ENCODE data around the gene CNTNAP2. TPM values are rescaled to one million over a fixed set of nuclear protein-coding genes. Genes with fewer than 3 reads are reported as not detected.

CNTNAP2 gene
- polyA plus RNA-seq, 5 donors, result 30.4 to 44.2 (median 39.8) TPM

DNA sequence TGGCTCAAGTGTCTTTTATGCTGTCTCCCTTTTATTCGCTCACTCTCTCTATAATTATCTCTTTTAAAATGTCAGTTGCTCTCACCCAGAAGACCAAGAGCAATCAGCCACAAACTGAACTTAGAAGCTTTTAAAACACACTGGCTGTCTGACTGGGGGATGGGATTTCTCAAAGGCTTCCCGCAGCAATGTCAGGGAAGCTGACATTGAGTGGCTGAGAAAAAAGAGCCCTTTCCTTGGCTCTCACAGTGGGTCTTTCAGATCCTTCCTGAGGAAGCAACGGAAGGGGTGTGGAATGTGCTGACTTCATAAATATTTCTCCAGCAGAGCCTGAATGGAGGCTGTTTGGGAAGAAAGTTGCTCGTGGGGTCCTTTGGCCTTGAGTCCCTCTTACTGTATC lies 2028.2 kb downstream of the CNTNAP2 start:
- no peak for DNase-seq

DNA sequence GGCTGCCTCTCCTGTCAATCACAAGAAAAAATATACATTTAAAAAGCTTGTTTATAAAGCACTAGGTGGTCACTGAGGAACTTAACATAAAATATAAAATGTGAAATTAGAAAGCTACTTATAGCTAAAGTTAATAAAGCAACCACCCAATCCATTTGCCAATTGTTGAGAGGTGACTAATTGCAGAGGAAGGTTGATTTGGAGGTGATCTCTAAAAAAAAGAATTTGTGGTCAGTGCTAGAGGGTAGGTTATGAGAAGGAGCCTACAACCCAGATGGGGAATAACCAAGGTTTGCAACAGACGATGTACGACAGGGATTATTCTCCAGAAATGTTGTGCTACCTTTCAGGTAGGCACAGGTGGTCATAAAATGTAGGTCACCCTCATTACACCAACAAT lies 2029.7 kb downstream of the CNTNAP2 start:
- no peak for DNase-seq

DNA sequence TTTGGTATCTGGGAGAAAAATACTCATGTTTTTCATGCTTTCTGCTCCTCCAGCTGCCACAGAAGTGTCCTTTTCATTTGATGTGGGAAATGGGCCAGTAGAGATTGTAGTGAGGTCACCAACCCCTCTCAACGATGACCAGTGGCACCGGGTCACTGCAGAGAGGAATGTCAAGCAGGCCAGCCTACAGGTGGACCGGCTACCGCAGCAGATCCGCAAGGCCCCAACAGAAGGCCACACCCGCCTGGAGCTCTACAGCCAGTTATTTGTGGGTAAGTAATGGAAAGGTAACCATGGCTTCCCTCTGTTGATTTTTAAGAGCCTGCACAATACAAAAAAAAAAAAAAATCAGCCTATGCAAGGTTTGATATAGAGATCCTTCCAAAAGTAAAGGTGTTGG lies 2030.8 kb downstream of the CNTNAP2 start:
- DNase-seq, result no peak

DNA sequence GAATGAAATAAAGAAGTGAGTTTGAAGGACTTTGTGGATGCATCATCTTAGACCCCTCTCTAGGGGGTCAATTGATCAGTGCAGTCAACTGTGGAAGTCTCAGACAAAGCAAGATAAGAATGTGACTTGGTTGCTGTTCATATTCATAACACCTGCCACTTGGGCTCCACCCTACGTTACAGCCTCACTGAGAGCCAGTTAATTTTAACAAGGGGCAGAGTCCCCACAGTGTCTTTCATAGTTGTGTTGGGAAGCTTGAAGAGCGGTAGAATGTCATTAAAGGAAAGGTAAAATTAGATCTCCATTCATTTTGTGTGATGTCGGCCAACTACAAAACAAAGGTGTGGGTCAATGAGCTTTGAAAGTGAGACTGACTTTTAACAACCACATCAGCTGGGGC lies 2031.9 kb downstream of the CNTNAP2 start:
- DNase-seq, result no peak

DNA sequence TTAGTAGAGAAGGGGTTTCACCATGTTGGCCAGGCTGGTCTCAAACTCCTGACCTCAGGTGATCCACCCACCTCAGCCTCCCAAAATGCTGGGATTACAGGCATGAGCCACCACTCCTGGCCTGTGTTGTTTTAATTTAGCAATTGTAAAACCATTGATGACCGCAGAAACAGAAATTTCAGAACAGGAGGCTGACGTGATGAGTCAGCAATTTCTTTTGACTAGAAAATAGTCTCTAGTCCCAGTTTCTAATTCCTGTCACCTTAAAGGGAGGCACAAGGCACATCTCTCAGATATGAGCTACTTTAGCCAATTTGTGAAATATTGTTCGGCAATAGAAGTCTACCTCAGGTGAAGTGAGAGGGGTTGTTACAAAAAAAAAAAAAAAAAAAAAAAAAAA lies 2033.1 kb downstream of the CNTNAP2 start:
- no peak for DNase-seq

DNA sequence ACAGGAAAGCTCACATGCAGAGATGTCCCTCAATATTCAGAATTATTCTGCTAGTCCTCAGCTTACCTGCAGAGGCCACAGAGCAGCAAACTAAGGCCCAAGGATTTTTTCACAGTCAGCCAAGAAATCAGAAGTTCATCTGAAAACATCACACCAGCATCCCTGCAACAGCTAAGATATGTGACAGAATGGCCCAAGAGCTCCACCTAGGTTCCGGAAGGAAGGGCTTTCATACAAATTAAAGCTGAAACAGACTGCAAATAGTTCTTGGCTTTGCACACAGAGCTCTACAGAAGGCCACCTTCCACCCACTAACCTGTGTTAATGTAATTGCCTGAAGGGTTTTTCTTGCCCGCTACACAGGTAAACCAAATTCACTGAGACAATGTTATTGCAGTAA lies 2035.2 kb downstream of the CNTNAP2 start:
- DNase-seq, result no peak

DNA sequence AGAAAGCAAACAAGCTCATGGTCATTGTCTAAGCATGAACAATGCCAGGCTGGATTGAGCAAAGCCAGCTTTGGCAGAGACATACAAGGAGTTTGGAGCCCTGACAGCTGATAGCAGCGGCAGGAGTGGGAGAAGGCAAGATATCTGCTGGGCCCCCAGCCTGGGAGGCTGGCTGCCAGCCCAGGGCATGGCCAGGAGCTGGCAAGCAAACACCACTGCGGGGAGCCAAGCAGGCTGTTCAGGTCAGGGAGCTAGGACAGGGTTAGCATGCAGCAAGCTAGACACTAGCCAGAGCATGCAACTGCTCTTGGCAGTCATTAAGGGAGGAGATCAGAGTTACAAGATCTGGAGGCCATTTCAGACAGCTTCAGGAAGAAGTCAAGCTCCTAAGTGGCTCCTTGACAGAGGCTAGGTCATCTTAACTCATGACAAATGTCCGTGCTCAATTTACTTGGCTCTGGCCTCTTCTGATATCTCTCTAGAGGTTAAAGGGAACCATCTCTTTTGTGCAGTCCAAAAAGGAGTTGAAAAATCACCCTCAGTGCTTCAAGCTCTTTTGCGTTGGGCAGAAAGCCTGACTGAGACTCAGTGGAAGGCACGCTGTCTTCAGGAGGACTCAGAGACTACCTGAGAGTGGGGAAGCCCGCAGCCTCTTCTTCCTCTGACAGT lies 2037.1 kb downstream of the CNTNAP2 start:
- DNase-seq, result peak; percentile 55 to 57

DNA sequence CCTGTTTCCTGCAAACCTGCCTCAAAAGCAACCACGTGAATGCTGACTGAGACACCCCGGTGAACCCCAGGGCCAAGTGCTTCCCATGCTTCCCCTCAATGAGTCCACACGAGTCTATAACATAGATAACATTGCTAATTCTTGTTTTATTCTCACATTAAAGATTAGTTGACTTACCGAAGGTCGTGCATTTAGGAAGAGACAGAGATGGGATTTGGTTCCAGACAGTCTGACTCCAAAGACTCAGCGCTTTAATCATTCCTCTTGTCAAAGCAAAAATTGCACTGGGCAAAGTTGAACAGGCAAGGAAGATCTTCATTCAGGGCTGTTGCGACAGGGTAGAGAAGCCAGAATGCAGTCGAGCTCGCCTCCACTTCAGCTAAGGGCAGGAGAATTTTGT lies 2038.4 kb downstream of the CNTNAP2 start:
- no peak for DNase-seq

DNA sequence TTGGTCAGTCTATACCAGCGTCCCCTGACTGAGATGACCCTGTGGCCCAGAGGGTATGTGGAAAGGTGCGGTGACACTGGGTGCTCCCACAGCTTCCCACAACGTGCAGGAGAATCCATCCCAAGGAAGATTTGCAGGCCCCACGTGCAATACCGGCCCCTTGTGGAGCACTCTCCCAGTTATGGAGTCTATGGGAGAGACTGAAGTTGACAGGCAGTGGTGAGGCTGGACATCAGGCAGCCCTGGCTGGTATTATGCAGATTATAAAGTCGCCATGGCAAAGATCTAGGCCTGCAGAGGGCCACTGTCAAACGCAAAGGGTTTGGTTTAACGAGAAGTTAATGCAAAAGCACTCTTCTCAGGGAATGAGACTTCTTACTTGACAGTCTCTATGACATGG lies 2039.2 kb downstream of the CNTNAP2 start:
- no peak for DNase-seq

DNA sequence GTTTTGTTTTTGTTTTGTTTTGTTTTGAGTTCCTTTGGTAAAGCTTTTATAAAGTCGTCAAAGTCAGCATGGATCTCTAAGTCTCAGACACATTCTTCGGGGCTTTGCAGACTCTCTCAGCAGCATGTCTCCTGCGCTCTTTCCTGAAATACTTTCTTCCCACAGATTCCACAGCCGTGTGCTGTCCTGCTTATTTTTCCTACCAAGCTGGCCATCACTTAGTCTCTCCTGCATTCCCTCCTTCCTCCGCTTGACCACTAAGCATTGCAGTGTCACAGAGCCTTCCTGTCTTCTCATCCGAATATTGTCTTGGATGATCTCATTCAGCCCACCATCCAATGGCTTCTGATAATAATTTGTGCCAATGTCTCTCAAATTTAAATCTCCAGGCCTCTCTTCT lies 2039.6 kb downstream of the CNTNAP2 start:
- no peak for DNase-seq

DNA sequence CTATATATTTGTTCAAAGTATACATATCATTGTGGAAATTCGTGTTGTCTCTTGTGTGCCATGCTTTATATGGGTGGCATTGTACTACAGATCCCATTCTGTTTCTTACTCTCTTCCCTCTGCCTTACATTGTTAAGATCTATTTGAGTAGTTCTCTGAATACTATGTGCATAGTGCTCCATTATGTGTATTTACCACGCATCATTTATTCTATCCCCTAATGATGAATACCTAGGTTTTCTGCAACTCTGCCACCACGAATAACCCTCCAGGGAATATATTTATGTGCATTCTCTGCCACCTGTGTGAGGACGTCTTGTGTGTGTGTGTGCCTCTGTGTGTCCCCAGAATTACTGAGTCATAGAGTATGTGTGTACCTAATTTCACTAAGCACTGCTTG lies 2042.7 kb downstream of the CNTNAP2 start:
- no peak for DNase-seq

DNA sequence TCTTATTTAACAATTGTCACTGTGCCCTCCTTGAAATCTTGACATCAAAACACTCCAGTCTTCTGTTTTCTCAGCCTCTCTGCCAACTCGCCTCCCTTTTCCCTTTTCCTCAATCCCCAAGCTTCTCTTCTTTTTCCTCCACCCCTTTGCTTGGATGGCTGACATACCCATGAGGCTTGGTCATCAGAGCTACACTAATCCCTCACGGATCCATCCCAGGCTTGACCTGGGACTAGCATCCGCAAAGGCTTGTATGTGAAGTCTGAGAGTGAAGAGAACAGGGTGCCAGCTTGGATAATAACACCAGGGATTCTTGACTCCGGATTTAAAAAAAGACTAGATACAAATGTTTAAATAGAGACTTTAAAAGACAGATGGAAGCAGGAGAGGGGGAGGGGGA lies 2045.2 kb downstream of the CNTNAP2 start:
- DNase-seq, result no peak

DNA sequence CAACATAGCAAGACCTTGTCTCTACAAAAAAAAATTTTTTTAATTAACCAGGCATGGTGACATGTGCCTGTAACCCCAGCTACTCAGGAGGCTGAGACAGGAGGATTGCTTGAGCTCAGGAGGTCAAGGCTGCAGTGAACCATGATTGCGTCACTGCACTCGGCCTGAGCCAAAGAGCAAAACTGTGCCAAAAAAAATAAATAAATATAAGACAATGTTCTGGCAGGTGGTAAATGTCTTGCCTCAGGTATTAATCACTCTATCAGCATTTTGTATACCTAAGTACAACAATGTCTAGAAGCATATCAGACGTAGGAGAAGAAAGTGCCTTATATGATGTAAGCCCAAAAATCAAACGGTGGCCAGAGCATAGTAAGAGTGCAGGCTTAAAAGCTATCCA lies 2046.2 kb downstream of the CNTNAP2 start:
- no peak for DNase-seq

DNA sequence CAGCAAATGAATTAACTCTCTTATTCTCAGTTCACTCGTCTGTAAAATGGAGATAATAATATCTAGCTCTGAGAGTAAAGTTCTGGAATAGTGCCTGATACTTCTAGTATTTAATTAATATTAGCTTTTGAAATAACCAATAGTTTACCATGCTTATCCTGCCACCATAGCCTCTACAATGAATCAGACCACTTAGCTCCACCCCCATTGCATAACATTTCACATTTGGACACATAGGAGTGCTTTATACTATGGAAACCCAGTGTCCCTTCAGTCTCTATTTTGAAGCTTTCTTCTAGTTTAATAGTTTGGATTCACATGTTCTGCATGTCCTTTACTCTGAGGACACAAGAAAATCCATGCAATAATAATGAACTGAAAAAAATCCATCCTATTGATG lies 2046.6 kb downstream of the CNTNAP2 start:
- no peak for DNase-seq

DNA sequence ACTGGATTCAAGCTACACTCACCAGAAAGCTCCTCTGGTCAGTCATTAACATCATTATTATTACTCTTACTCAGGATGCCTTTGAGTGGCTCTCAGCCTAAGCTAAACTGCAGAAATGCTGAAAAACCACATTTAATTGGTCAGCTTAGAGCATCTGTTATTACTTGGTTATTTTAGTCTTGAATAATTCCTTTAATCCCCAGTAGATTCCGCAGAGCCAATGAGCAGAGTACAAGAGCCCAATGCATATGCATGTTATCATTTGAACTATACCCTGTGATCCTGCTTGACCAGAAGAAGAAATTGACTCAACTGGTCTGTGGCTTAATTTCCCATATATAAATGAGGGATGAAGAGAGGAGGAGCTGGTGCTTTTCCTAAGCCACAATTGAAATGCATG lies 2056.3 kb downstream of the CNTNAP2 start:
- DNase-seq, result no peak

DNA sequence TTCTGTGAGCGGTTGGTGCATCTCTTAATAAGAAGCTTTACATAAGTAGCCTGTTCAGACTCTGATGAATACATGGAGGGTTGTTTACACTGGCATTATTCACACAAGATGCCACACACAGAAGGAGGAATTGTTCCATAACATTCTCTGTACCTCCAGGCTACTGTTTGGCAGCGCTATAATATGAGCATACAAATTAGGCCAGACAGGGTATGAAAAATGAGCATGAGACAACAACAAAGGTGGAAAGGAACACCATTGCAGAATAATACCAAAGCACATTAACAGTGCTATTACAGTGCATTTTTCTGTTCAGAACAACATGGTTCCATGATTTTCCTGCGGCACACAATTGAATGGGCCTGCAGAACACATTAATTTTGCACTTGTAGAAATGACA lies 2056.8 kb downstream of the CNTNAP2 start:
- no peak for DNase-seq

DNA sequence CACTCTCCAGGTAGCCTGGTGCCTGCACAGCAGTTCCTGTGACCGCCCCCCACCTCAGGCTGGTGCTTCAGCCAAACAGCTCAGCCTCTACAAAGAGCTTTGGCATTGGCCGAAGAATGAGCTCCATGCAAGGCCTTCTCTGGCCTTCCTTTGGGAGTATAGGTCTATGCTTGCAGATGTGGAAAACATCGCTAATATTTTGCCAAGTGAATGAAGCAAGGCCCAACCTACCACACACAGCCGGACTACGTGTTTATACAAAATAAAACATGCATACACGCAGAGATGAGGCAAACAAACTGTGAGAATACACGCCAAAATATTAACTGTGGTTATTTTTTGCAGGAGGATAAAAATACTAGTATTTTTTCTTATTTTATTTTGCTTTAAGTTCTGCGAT lies 2057.8 kb downstream of the CNTNAP2 start:
- DNase-seq, result no peak

DNA sequence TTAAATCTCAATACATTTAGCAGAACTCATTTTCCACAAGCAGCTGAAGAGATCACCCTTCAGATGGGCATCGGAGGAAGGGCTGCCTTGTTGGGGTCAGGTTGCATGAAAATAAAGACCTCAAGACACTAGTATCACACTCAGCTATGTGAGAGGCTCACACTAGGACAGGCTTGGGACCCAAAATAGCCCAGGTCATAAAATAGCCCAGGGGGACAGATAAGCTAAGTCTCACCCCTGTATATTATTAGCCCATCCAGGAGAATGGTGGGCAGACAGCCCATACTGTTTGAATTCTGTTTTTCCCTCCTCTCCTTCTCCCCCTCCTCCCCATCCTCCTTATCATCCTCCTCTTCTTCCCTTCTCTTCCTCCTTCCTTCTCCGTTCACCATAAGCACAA lies 2058.9 kb downstream of the CNTNAP2 start:
- no peak for DNase-seq

DNA sequence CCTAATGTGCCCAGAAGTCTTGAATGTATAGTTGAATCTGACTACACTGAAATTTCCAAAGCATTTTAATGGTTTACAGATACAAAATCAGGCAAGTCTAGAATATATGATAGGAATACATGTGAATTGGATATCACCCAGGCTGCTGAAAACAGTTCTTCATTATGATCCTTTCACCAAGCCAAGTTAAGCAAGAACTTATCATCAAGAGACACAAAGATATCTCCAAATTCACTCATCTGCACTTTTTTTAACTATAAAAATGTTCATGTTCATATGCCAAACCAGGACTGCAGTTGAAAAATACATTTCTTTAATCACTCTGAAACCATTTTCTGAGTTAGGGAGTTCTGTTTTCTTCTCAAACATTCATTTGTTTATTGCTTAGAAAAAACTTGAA lies 2061.4 kb downstream of the CNTNAP2 start:
- no peak for DNase-seq

DNA sequence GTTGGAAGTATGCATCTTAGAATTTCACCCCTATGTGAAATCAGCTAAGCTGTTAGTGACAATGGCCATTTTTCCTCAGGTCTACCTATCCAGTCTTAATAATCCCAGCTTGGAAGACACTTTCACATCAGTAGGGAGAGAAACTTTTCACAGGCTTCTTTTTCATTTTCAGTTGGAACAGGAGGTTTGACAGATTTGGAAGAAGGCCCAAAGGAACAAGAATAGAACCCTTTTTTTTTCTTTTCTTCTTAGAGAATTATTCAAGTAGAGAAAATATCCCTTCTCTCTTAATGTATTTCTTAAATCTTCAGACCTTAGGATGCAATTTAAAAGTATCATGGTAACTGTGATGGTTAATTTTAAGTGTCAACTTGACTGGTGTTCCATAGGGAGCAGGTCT lies 2063.5 kb downstream of the CNTNAP2 start:
- DNase-seq, result no peak

DNA sequence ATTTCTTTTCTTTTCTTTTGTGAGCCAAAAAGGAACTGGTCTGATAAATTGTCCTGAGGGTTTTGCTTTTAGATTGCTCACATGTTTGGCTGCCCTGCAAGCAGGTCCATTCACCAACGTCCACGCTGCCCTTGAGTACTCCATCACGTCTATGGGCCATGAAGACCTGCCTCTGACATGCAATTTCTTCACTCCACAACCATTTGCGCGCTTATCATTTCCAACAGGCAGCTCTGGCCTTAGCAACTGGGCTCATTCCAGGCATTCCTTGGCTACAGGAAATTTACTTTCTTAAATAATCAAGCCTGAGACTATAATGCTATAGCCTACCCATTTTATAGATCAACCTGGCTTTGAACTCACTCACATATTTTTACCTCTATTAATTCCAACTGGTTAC lies 2065.7 kb downstream of the CNTNAP2 start:
- DNase-seq, result no peak

DNA sequence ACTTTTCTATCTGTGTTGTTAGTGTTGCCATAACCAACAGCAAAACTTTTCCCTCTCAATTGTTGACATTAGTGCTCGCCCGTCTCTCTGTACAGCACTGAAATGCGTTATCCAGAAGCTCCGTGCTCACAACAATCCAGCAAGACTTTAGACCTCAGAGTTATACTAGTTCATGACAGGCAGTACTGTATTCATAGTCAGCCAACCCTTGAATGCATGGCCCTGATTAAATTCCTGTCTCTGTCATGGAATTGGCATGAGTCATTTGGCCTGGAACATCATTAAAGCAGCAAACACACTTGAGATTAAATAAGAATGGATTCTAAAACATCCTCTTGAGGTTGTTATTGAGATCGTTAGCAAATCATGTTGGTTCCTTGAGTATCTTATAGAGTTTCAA lies 2068.4 kb downstream of the CNTNAP2 start:
- no peak for DNase-seq

DNA sequence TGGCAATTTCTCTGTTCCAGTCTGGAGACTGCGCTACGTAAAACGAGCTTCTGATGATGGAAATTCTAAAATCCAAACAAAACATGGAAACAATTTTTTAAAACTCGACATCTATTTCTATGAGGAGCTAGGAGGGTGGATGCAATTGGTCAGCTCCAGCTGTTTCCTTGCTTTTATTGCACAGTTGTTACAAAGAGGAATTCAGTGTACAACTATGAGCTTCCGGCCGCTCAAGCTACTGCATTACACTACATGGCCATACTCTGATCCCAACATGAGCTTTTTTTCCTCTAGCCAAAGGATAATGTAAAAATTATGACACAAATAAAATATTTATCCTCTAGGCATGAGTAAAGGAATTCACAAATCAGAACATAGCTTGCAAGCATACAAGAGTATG lies 2070.9 kb downstream of the CNTNAP2 start:
- DNase-seq, result no peak

DNA sequence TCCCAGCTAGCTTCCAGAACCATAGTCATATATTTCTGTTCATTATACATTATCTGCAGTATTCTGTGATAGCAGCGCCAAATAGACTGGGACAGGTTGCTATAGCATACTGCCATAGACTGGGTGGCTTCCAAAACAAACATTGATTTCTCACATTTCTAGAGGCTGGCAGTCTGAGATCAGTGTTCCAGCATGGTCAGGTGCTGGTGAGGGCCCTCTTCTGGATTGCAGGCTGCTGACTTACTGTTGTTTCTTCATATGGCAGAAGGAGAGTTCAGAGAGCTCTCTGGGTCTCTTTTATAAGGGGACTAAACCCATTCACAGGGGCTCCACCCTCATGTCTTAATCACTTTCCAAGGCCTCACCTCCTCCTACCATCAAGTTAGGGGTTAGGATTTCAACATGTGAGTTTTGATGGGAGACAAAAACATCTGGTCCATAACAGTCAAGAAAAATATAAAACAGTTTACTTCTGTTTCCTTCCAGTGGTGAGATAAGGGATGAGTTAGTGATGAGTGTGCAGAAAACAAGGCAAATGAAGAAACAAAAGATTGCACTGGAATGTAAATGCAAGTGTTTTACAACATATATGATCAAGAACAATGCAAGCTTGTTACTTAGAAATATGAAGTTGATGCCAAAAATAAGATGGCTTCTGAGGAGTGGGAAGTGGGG lies 2074.9 kb downstream of the CNTNAP2 start:
- no peak for DNase-seq

Data from right lung (tissue), 5 donors.